HCT116 (cell line): ENCODE data around the gene HES1. TPM values are rescaled to one million over a fixed set of nuclear protein-coding genes. Genes with fewer than 3 reads are reported as not detected.

ENCODE experiments used
- ATAC-seq: fragments of 200-7000 bp; cut with Tn5 transposase; 2 replicates; pipeline ENCODE4 v1.9.1; 2020; ENCODE audit warnings: mild to moderate bottlenecking, moderate library complexity
- BruUV-seq: library from RNA; stranded (reverse); fragments of 400-500 nt; replicated peaks from 2 replicates; lab custom pipeline; 2021; lab: Mats Ljungman, UMichigan
- CTCF ChIA-PET: fragments of 300-600 bp; sonication (Branson Sonifier 250); formaldehyde crosslinking; loops from one replicate; lab custom pipeline; 2021; ENCODE audit warnings: antibody characterized with exemption; lab: Charles Lee
- POLR2A ChIA-PET: fragments of 300-600, 350-600 bp; sonication (Branson Sonifier 250); formaldehyde crosslinking; loops from one replicate; lab custom pipeline; 2021; ENCODE audit warnings: antibody characterized with exemption; lab: Charles Lee
- RAD21 ChIA-PET, 2 experiments: fragments of 300-600 bp; sonication (Branson Sonifier 250); formaldehyde crosslinking; loops; one replicate each; lab custom pipeline; 2023; ENCODE audit warnings: low total read pairs in 2 of 2; ENCODE audit not compliant: uncharacterized antibody in 2 of 2, unreplicated experiment in 2 of 2, low non-redundant PET in 1 of 2; lab: Charles Lee
- DNase-seq: peaks from one replicate; pipeline ENCODE4 v3.0.0-alpha.2; 2010; ENCODE audit warnings: low read depth, low spot score
- H2AFZ ChIP-seq: fragments of 200-600 bp; shearing (Covaris generic), sonication (generic); 2 replicates; pipeline ENCODE4 v1.6.1; 2017; ENCODE audit warnings: low read depth, mixed run types, mixed read lengths, antibody characterized with exemption, low read length; ENCODE audit not compliant: poor library complexity, severe bottlenecking
- H3K27ac ChIP-seq: 2 replicates; pipeline ENCODE4 v1.5.1; 2012; ENCODE audit warnings: low read depth, low read length
- H3K27me3 ChIP-seq: fragments of 200-600 bp; sonication (generic); 2 replicates; pipeline ENCODE4 v1.6.1; 2016; ENCODE audit warnings: mixed run types, low read length, mixed read lengths; ENCODE audit not compliant: insufficient read depth
- H3K36me3 ChIP-seq, 2 experiments: fragments of 200-500 bp in 1 of 2; fragments of 200-600 bp in 1 of 2; sonication (Bioruptor generic) in 1 of 2; sonication (generic) in 1 of 2; 2 replicates each; pipeline versions ENCODE4 v1.5.1 to v1.6.1; 2014 to 2016; ENCODE audit warnings: low read length in 2 of 2, inconsistent platforms in 1 of 2, mixed read lengths in 1 of 2, mixed run types in 1 of 2; ENCODE audit not compliant: insufficient read depth in 2 of 2, control insufficient read depth in 1 of 2
- H3K4me1 ChIP-seq, 2 experiments: fragments of 200-600 bp in 1 of 2; sonication (generic) in 1 of 2; 2 replicates each; pipeline versions ENCODE4 v1.5.1 to v1.6.1; 2012 to 2017; ENCODE audit warnings: low read length in 2 of 2, inconsistent platforms in 1 of 2, mild to moderate bottlenecking in 1 of 2, mixed read lengths in 1 of 2, mixed run types in 1 of 2, moderate library complexity in 1 of 2; ENCODE audit not compliant: insufficient read depth in 2 of 2, control insufficient read depth in 1 of 2
- H3K4me2 ChIP-seq: fragments of 200-600 bp; sonication (generic); 2 replicates; pipeline ENCODE4 v1.6.1; 2017; ENCODE audit warnings: mixed run types, low read length, mixed read lengths
- H3K4me3 ChIP-seq, 2 experiments: fragments of 200-600 bp in 1 of 2; sonication (generic) in 1 of 2; replicated peaks in 1 of 2; 2 replicates each; pipeline ENCODE4 v1.5.1; 2011 to 2016; ENCODE audit warnings: low read length in 2 of 2, control low read depth in 1 of 2, low read depth in 1 of 2, mild to moderate bottlenecking in 1 of 2, mixed read lengths in 1 of 2, mixed run types in 1 of 2
- H3K79me2 ChIP-seq: fragments of 200-600 bp; sonication (generic); 2 replicates; pipeline ENCODE4 v1.6.1; 2017; ENCODE audit warnings: mild to moderate bottlenecking, mixed run types, low read length, moderate library complexity, mixed read lengths; ENCODE audit not compliant: insufficient read depth
- H3K9ac ChIP-seq: fragments of 200-600 bp; sonication (generic); 2 replicates; pipeline ENCODE4 v1.6.1; 2016; ENCODE audit warnings: low read length, mixed read lengths
- H3K9me2 ChIP-seq: fragments of 200-600 bp; sonication (generic), shearing (Covaris generic); 2 replicates; pipeline ENCODE4 v1.6.1; 2017; ENCODE audit warnings: mixed run types, mild to moderate bottlenecking, moderate library complexity; ENCODE audit not compliant: insufficient read depth
- H3K9me3 ChIP-seq, 2 experiments: fragments of 200-500 bp in 1 of 2; fragments of 200-600 bp in 1 of 2; sonication (Bioruptor generic) in 1 of 2; sonication (generic) in 1 of 2; 2 replicates each; pipeline ENCODE4 v1.6.1; 2014 to 2017; ENCODE audit warnings: low read length in 2 of 2, mixed read lengths in 2 of 2, inconsistent platforms in 1 of 2, low read depth in 1 of 2, mild to moderate bottlenecking in 1 of 2, mixed run types in 1 of 2, moderate library complexity in 1 of 2; ENCODE audit not compliant: control insufficient read depth in 1 of 2, insufficient read depth in 1 of 2
- H4K20me1 ChIP-seq: fragments of 200-600 bp; sonication (generic), shearing (Covaris generic); 2 replicates; pipeline ENCODE4 v1.6.1; 2017; ENCODE audit warnings: mixed run types, mild to moderate bottlenecking, moderate library complexity; ENCODE audit not compliant: insufficient read depth
- CBX3 ChIP-seq: IDR thresholded peaks from 2 replicates; pipeline ENCODE4 v1.6.1; 2012; ENCODE audit warnings: low read depth
- CEBPB ChIP-seq: IDR thresholded peaks from 2 replicates; pipeline ENCODE4 v1.6.1; 2012; ENCODE audit warnings: low read depth
- EGR1 ChIP-seq: IDR thresholded peaks from 2 replicates; pipeline ENCODE4 v1.6.1; 2012; ENCODE audit warnings: low read depth
- EZH2phosphoT487 ChIP-seq: fragments of 200-600 bp; IDR thresholded peaks from 2 replicates; pipeline ENCODE4 v1.6.1; 2018; ENCODE audit warnings: antibody characterized with exemption, borderline replicate concordance
- FOSL1 ChIP-seq: IDR thresholded peaks from 2 replicates; pipeline ENCODE4 v1.6.1; 2012; ENCODE audit warnings: low read depth
- JUND ChIP-seq: IDR thresholded peaks from 2 replicates; pipeline ENCODE4 v1.6.1; 2012
- POLR2A ChIP-seq: IDR thresholded peaks from 2 replicates; pipeline ENCODE4 v1.7.0; 2011; ENCODE audit warnings: borderline replicate concordance; ENCODE audit not compliant: insufficient read depth, insufficient read length; ENCODE audit errors: extremely low read depth
- RAD21 ChIP-seq: IDR thresholded peaks from 2 replicates; pipeline ENCODE4 v1.6.1; 2012; ENCODE audit warnings: low read depth, mild to moderate bottlenecking
- SIN3A ChIP-seq: IDR thresholded peaks from 2 replicates; pipeline ENCODE4 v1.6.1; 2012; ENCODE audit warnings: low read depth
- SRF ChIP-seq: IDR thresholded peaks from 2 replicates; pipeline ENCODE4 v1.6.1; 2012; ENCODE audit warnings: low read depth
- TCF7L2 ChIP-seq: IDR thresholded peaks from 2 replicates; pipeline ENCODE4 v1.7.0; 2011; ENCODE audit warnings: borderline replicate concordance, inconsistent platforms; ENCODE audit not compliant: insufficient read depth, insufficient read length; ENCODE audit errors: extremely low read depth
- YY1 ChIP-seq: IDR thresholded peaks from 2 replicates; pipeline ENCODE4 v1.6.1; 2011; ENCODE audit warnings: low read length, low read depth, moderate library complexity, mild to moderate bottlenecking; ENCODE audit not compliant: insufficient replicate concordance; ENCODE audit errors: extremely low read depth
- ZFX ChIP-seq: fragments of 450-650 bp; IDR thresholded peaks from 2 replicates; pipeline ENCODE4 v1.6.1; 2017
- ZNF274 ChIP-seq: fragments of 200-500 bp; sonication (Bioruptor generic); IDR thresholded peaks from 2 replicates; pipeline ENCODE4 v1.6.1; 2014; ENCODE audit warnings: mild to moderate bottlenecking, low read depth, low read length, inconsistent platforms
- intact Hi-C: fragments of 100-400 bp; cut with micrococcal nuclease; formaldehyde crosslinking; loops from 2 replicates; pipeline ENCODE4 v1.10.0; 2022
- total RNA-seq: library from RNA; stranded (reverse); gene quantifications from one replicate; pipeline ENCODE4 v1.2.1, GENCODE V29; 2021; ENCODE audit not compliant: unreplicated experiment
- TF ChIP-seq, protein P1 (sequence below), 3 experiments: fragments of 200-600 bp in 1 of 3; sonication (generic) in 1 of 3; IDR thresholded peaks in 2 of 3; conservative IDR thresholded peaks in 1 of 3; 2 replicates each; pipeline ENCODE4 v1.5.1; 2012 to 2017; ENCODE audit warnings: low read depth in 2 of 3, low read length in 2 of 3, antibody characterized with exemption in 1 of 3, borderline replicate concordance in 1 of 3, control low read depth in 1 of 3, mild to moderate bottlenecking in 1 of 3, mixed read lengths in 1 of 3, mixed run types in 1 of 3, moderate library complexity in 1 of 3; ENCODE audit not compliant: insufficient read depth in 1 of 3
- TF ChIP-seq, protein P2 (sequence below): IDR thresholded peaks from 2 replicates; pipeline ENCODE4 v1.6.1; 2012
- TF ChIP-seq, protein P3 (sequence below): IDR thresholded peaks from 2 replicates; pipeline ENCODE4 v1.6.1; 2012
- TF ChIP-seq, protein P4 (sequence below): IDR thresholded peaks from 2 replicates; pipeline ENCODE4 v1.6.1; 2011; ENCODE audit warnings: mild to moderate bottlenecking, low read length, moderate library complexity; ENCODE audit not compliant: insufficient replicate concordance; ENCODE audit errors: extremely low read depth

Gene HES1
- total RNA-seq, 1 experiment from 2014 or later = 32.9 TPM

- POLR2A ChIA-PET = no interaction called here
- intact Hi-C loops = loop anchor here (10.0 kb wide), 1 partner anchor 526 kb away; no protein-coding TSS in a partner anchor
- H3K4me1 ChIP-seq = peaks cover 24 to 50% of the 10 kb centered on the region in 2 experiments
- H2AFZ ChIP-seq = no peak overlapping the region
- TF ChIP-seq EZH2phosphoT487 = no peak
- TF ChIP-seq CEBPB = no peak
- TF ChIP-seq POLR2A = no peak
- no peak for TF ChIP-seq EGR1
- no peak for TF ChIP-seq SRF
- TF ChIP-seq, protein P1, sequence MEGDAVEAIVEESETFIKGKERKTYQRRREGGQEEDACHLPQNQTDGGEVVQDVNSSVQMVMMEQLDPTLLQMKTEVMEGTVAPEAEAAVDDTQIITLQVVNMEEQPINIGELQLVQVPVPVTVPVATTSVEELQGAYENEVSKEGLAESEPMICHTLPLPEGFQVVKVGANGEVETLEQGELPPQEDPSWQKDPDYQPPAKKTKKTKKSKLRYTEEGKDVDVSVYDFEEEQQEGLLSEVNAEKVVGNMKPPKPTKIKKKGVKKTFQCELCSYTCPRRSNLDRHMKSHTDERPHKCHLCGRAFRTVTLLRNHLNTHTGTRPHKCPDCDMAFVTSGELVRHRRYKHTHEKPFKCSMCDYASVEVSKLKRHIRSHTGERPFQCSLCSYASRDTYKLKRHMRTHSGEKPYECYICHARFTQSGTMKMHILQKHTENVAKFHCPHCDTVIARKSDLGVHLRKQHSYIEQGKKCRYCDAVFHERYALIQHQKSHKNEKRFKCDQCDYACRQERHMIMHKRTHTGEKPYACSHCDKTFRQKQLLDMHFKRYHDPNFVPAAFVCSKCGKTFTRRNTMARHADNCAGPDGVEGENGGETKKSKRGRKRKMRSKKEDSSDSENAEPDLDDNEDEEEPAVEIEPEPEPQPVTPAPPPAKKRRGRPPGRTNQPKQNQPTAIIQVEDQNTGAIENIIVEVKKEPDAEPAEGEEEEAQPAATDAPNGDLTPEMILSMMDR (IDR thresholded peaks at IDR 0.05 in 2 of 3, conservative IDR thresholded peaks at IDR 0.05 in 1 of 3; ENCODE audit: borderline replicate concordance in 1 of 3, insufficient read depth in 1 of 3, low read depth in 2 of 3, low read length in 2 of 3) = no peak
- no peak for TF ChIP-seq ZNF274
- TF ChIP-seq ZFX = no peak
- TF ChIP-seq, protein P2, sequence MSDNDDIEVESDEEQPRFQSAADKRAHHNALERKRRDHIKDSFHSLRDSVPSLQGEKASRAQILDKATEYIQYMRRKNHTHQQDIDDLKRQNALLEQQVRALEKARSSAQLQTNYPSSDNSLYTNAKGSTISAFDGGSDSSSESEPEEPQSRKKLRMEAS = no peak
- TF ChIP-seq TCF7L2 = no peak
- TF ChIP-seq, protein P3, sequence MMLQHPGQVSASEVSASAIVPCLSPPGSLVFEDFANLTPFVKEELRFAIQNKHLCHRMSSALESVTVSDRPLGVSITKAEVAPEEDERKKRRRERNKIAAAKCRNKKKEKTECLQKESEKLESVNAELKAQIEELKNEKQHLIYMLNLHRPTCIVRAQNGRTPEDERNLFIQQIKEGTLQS = no peak
- no peak for TF ChIP-seq JUND
- no peak for TF ChIP-seq CBX3
- no peak for TF ChIP-seq SIN3A
- TF ChIP-seq FOSL1 = no peak
- TF ChIP-seq, protein P4, sequence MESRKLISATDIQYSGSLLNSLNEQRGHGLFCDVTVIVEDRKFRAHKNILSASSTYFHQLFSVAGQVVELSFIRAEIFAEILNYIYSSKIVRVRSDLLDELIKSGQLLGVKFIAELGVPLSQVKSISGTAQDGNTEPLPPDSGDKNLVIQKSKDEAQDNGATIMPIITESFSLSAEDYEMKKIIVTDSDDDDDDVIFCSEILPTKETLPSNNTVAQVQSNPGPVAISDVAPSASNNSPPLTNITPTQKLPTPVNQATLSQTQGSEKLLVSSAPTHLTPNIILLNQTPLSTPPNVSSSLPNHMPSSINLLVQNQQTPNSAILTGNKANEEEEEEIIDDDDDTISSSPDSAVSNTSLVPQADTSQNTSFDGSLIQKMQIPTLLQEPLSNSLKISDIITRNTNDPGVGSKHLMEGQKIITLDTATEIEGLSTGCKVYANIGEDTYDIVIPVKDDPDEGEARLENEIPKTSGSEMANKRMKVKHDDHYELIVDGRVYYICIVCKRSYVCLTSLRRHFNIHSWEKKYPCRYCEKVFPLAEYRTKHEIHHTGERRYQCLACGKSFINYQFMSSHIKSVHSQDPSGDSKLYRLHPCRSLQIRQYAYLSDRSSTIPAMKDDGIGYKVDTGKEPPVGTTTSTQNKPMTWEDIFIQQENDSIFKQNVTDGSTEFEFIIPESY = no peak
- no peak for TF ChIP-seq YY1
- no peak for TF ChIP-seq RAD21
- TF ChIP-seq, all 23 proteins: peak for 0
- Histone ChIP-seq H3K4me3 (no peak overlapping the region), H3K79me2 (no peaks in the 10 kb centered on the region; the same call in 1 of the 2 replicates), H3K36me3 (no peaks in the 10 kb centered on the region), H3K9me3 (no peaks in the 10 kb centered on the region), H3K4me2 (no peak overlapping the region), H4K20me1 (no peaks in the 10 kb centered on the region), H3K9ac (no peak overlapping the region), H3K9me2 (no peaks in the 10 kb centered on the region), H3K27me3 (peaks cover 25% of the 10 kb centered on the region; the same call in 1 of the 2 replicates), H3K27ac (no peak overlapping the region)
- no peak for ATAC-seq
- no TSS peak for BruUV-seq
- RAD21 ChIA-PET = no interaction called here
- CTCF ChIA-PET = no interaction called here
- no peak for DNase-seq
These were observed 5.0 kb upstream of the HES1 start for GRCh38 chr3:194130807-194131589.
